Endothelial cell of umbilical vein (primary cell): Measurements from ENCODE around the gene KIF26B. TPM values are rescaled to one million over a fixed set of nuclear protein-coding genes. Genes with fewer than 3 reads are reported as not detected.

Experiments
- BruUV-seq: library from RNA; stranded (reverse); fragments of 400-500 nt; replicated peaks from 2 replicates; lab custom pipeline; 2021; lab: Mats Ljungman, UMichigan
- CTCF ChIA-PET: fragments of 300-600, 350-600 bp; sonication (Branson Sonifier 250); formaldehyde crosslinking; loops from one replicate; lab custom pipeline; 2021; ENCODE audit warnings: antibody characterized with exemption, inconsistent platforms; lab: Charles Lee
- POLR2A ChIA-PET: fragments of 300-600, 350-600 bp; sonication (Branson Sonifier 250); formaldehyde crosslinking; loops from one replicate; lab custom pipeline; 2021; ENCODE audit warnings: antibody characterized with exemption, inconsistent platforms; lab: Charles Lee
- DNase-seq: peaks from one replicate; pipeline ENCODE4 v3.0.0-alpha.2; 2011; ENCODE audit warnings: low read depth, low spot score
- FAIRE-seq: peaks from 2 replicates; lab custom pipeline; 2011; peaks lifted over from hg19 to GRCh38; lab: Jason Lieb, UNC
- H2AFZ ChIP-seq: 2 replicates; pipeline ENCODE4 v1.6.0; 2012; ENCODE audit warnings: low read depth, low read length, control low read depth, inconsistent platforms
- H3K27ac ChIP-seq: 2 replicates; pipeline ENCODE4 v1.5.1; 2011; ENCODE audit warnings: low read depth, mild to moderate bottlenecking, control low read depth, low read length, moderate library complexity; ENCODE audit not compliant: insufficient read depth
- H3K27me3 ChIP-seq, 2 experiments: 2 replicates each; pipeline versions ENCODE4 v1.6.0 to v1.6.1; 2011; ENCODE audit warnings: low read length in 2 of 2, mixed read lengths in 1 of 2; ENCODE audit not compliant: control insufficient read depth in 2 of 2, insufficient read depth in 2 of 2
- H3K36me3 ChIP-seq, 2 experiments: 2 replicates in 1 of 2; 3 replicates in 1 of 2; pipeline ENCODE4 v1.5.1; 2011; ENCODE audit warnings: low read length in 2 of 2, mild to moderate bottlenecking in 1 of 2, moderate library complexity in 1 of 2; ENCODE audit not compliant: control insufficient read depth in 2 of 2, insufficient read depth in 2 of 2; ENCODE audit errors: extremely low read depth in 1 of 2
- H3K4me1 ChIP-seq: 3 replicates; pipeline ENCODE4 v1.5.1; 2011; ENCODE audit warnings: mild to moderate bottlenecking, low read length; ENCODE audit not compliant: control insufficient read depth, insufficient read depth; ENCODE audit errors: extremely low read depth
- H3K4me2 ChIP-seq: 2 replicates; pipeline ENCODE4 v1.6.1; 2011; ENCODE audit warnings: low read length, control low read depth, mixed read lengths; ENCODE audit not compliant: insufficient read depth
- H3K4me3 ChIP-seq, 3 experiments: fragments of 200-600 bp in 1 of 3; sonication (generic), shearing (Covaris generic) in 1 of 3; replicated peaks in 1 of 3; 2 replicates each; pipeline ENCODE4 v1.5.1; 2011 to 2016; ENCODE audit warnings: control low read depth in 3 of 3, low read length in 3 of 3, mild to moderate bottlenecking in 2 of 3, inconsistent platforms in 1 of 3, low read depth in 1 of 3, moderate library complexity in 1 of 3; ENCODE audit not compliant: insufficient read depth in 1 of 3
- H3K79me2 ChIP-seq: 2 replicates; pipeline ENCODE4 v1.6.0; 2012; ENCODE audit warnings: low read length, inconsistent platforms; ENCODE audit not compliant: control insufficient read depth, insufficient read depth
- H3K9ac ChIP-seq: replicated peaks from 2 replicates; pipeline ENCODE3; 2011; ENCODE audit warnings: low read length, control low read depth; ENCODE audit not compliant: insufficient read depth; ENCODE audit errors: extremely low read depth
- H3K9me1 ChIP-seq: replicated peaks from 3 replicates; pipeline ENCODE4 v1.6.0; 2011; ENCODE audit warnings: mild to moderate bottlenecking, low read length; ENCODE audit not compliant: control insufficient read depth, insufficient read depth; ENCODE audit errors: extremely low read depth
- H3K9me3 ChIP-seq: replicated peaks from 2 replicates; pipeline ENCODE4 v1.5.1; 2012; ENCODE audit warnings: low read length, inconsistent platforms; ENCODE audit not compliant: control insufficient read depth, insufficient read depth
- H4K20me1 ChIP-seq: replicated peaks from 2 replicates; pipeline ENCODE3; 2011; ENCODE audit warnings: mild to moderate bottlenecking, low read length; ENCODE audit not compliant: control insufficient read depth, insufficient read depth; ENCODE audit errors: extremely low read depth
- EZH2 ChIP-seq: IDR thresholded peaks from 2 replicates; pipeline ENCODE4 v1.6.1; 2012; ENCODE audit warnings: borderline replicate concordance, low read depth, mild to moderate bottlenecking, moderate library complexity, low read length, inconsistent platforms; ENCODE audit not compliant: severe bottlenecking
- FOS ChIP-seq: IDR thresholded peaks from 2 replicates; pipeline ENCODE4 v1.6.1; 2011; ENCODE audit warnings: mild to moderate bottlenecking, low read length, moderate library complexity, borderline replicate concordance; ENCODE audit not compliant: insufficient read depth
- GATA2 ChIP-seq: IDR thresholded peaks from 2 replicates; pipeline ENCODE4 v1.7.0; 2011; ENCODE audit warnings: low read depth, mild to moderate bottlenecking, moderate library complexity, mixed read lengths, low read length; ENCODE audit not compliant: insufficient read length, insufficient read depth
- JUN ChIP-seq: IDR thresholded peaks from 2 replicates; pipeline ENCODE4 v1.6.1; 2011; ENCODE audit warnings: borderline replicate concordance, low read depth; ENCODE audit not compliant: insufficient read length, insufficient read depth
- MYC ChIP-seq: IDR thresholded peaks from one replicate; pipeline ENCODE4 v1.6.1; 2011; ENCODE audit warnings: mild to moderate bottlenecking, low read depth, low read length
- POLR2A ChIP-seq: IDR thresholded peaks from 2 replicates; pipeline ENCODE4 v1.6.1; 2012; ENCODE audit warnings: low read depth, mild to moderate bottlenecking, control low read depth, low read length
- POLR2AphosphoS5 ChIP-seq: IDR thresholded peaks from 2 replicates; pipeline ENCODE4 v1.6.1; 2012; ENCODE audit warnings: low read depth, mild to moderate bottlenecking, control low read depth, low read length, moderate library complexity; ENCODE audit not compliant: insufficient read depth
- dilution Hi-C: fragments of 300-500 bp; cut with MboI; formaldehyde crosslinking; loops from one replicate; pipeline ENCODE4 v1.15.0; 2019; ENCODE audit warnings: low sequenced_read_pairs; ENCODE audit not compliant: extremely low pct_ligation_motif_present
- intact Hi-C: fragments of 100-400 bp; cut with micrococcal nuclease; formaldehyde crosslinking; loops from one replicate; pipeline ENCODE4 v1.10.0; 2022
- polyA plus RNA-seq, 4 experiments: library from polyadenylated mRNA; depleted of rRNA in 3 of 4; stranded (reverse) in 3 of 4; unstranded in 1 of 4; fragments of >200 nt; gene quantifications; 2 replicates each; pipeline versions ENCODE4 v1.2.1 to v1.2.3, GENCODE V29; 2011 to 2012; ENCODE audit warnings: missing spikeins in 1 of 4
- total RNA-seq: library from RNA; stranded (reverse); gene quantifications from 2 replicates; pipeline ENCODE4 v1.2.3, GENCODE V29; 2021
- TF ChIP-seq, protein P1 (sequence below): IDR thresholded peaks from 2 replicates; pipeline ENCODE4 v1.6.1; 2011; ENCODE audit not compliant: insufficient read depth, insufficient read length
- TF ChIP-seq, protein P2 (sequence below), 2 donors: IDR thresholded peaks; 1 replicate in 1 of 2; 2 replicates in 1 of 2; pipeline ENCODE4 v1.5.1; 2011; ENCODE audit warnings: low read length in 2 of 2, mild to moderate bottlenecking in 2 of 2, moderate library complexity in 2 of 2, control low read depth in 1 of 2, inconsistent platforms in 1 of 2, low read depth in 1 of 2; ENCODE audit not compliant: insufficient read depth in 1 of 2; ENCODE audit errors: extremely low read depth in 1 of 2

Gene KIF26B
- total and polyA plus RNA-seq, 2 donors (not counting 3 experiments of a cell fraction or from before 2014, with no cell fraction given): 0.04 to 0.49 TPM

DNA sequence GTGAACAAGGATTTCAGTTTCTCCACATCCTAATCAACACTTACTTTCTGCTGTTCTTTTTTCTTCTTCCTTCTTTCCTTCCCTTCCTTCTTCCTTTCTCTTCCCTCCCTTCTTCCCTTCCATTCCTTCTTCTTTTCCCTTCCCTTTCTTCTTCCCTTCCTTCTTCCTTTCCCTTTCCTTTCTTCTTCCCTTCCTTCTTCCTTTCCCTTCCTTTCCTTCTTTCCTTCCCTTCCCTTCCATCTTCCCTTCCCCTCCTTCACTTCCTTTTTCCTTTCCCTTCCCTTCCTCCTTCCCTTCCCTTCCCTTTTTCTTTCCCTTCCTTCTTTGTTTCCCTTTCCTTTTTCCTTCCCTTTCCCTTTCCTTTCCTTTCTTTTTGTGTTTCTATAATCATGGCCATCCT is 115.3 kb downstream of the KIF26B start:
- H3K4me2 ChIP-seq: no peak overlapping the region
- H3K36me3 ChIP-seq: no peaks in the 10 kb centered on the region
- dilution Hi-C loops (no loop called here), intact Hi-C loops (no loop called here)
- TF ChIP-seq FOS: no peak
- TF ChIP-seq JUN: no peak
- TF ChIP-seq EZH2: no peak
- no peak for TF ChIP-seq POLR2A
- TF ChIP-seq, protein P1, sequence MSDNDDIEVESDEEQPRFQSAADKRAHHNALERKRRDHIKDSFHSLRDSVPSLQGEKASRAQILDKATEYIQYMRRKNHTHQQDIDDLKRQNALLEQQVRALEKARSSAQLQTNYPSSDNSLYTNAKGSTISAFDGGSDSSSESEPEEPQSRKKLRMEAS: no peak
- TF ChIP-seq MYC: no peak
- TF ChIP-seq, protein P2, sequence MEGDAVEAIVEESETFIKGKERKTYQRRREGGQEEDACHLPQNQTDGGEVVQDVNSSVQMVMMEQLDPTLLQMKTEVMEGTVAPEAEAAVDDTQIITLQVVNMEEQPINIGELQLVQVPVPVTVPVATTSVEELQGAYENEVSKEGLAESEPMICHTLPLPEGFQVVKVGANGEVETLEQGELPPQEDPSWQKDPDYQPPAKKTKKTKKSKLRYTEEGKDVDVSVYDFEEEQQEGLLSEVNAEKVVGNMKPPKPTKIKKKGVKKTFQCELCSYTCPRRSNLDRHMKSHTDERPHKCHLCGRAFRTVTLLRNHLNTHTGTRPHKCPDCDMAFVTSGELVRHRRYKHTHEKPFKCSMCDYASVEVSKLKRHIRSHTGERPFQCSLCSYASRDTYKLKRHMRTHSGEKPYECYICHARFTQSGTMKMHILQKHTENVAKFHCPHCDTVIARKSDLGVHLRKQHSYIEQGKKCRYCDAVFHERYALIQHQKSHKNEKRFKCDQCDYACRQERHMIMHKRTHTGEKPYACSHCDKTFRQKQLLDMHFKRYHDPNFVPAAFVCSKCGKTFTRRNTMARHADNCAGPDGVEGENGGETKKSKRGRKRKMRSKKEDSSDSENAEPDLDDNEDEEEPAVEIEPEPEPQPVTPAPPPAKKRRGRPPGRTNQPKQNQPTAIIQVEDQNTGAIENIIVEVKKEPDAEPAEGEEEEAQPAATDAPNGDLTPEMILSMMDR (IDR thresholded peaks at IDR 0.05; ENCODE audit: extremely low read depth in 1 of 2, insufficient read depth in 1 of 2, low read depth in 1 of 2, low read length in 2 of 2): no peak
- no peak for TF ChIP-seq GATA2
- TF ChIP-seq POLR2AphosphoS5: no peak
- no peak overlapping the region for H2AFZ ChIP-seq
- no peaks in the 10 kb centered on the region for H4K20me1 ChIP-seq
- H3K9me1 ChIP-seq: no peaks in the 10 kb centered on the region
- DNase-seq (no peak), FAIRE-seq (no peak)
- H3K9me3 ChIP-seq: no peaks in the 10 kb centered on the region
- POLR2A ChIA-PET: no interaction called here
- no peak overlapping the region for H3K27ac ChIP-seq
- no peak overlapping the region for H3K9ac ChIP-seq
- no peaks in the 10 kb centered on the region for H3K79me2 ChIP-seq
- no peaks in the 10 kb centered on the region for H3K4me1 ChIP-seq
- no TSS peak for BruUV-seq
- CTCF ChIA-PET: no interaction called here
- no peaks in the 10 kb centered on the region for H3K27me3 ChIP-seq
- H3K4me3 ChIP-seq: no peak overlapping the region
